GM12873 (cell line): ENCODE measurements around the gene CREG1.

Experiments used
- CTCF ChIP-seq: IDR thresholded peaks from 2 replicates; pipeline ENCODE4 v1.5.1; 2012; ENCODE audit warnings: low read depth, mild to moderate bottlenecking, moderate library complexity, low read length, control low read depth; ENCODE audit not compliant: insufficient read depth; ENCODE audit errors: missing control alignments

The CREG1 gene

GRCh38 chr1:167491586-167492461 lies 61.7 kb downstream of the CREG1 start:
- TF ChIP-seq CTCF, result no peak
